Motor neuron (in vitro differentiated cells): Measurements from ENCODE around the gene CHRNA4. TPM values are rescaled to one million over a fixed set of nuclear protein-coding genes. Genes with fewer than 3 reads are reported as not detected.

Experiments used
- ATAC-seq, 8 experiments: fragments of 200-7000 bp; cut with Tn5 transposase; replicated peaks in 6 of 8; 2 replicates each; pipeline ENCODE4 v1.8.0; 2021; ENCODE audit warnings: mild to moderate bottlenecking in 8 of 8, moderate library complexity in 8 of 8
- H3K27ac ChIP-seq, 2 donors: fragments of 250-450 bp; sonication (Bioruptor Pico); 2 replicates each; pipeline ENCODE4 v1.9.0; 2021; ENCODE audit warnings: antibody characterized with exemption in 2 of 2, mild to moderate bottlenecking in 2 of 2, moderate library complexity in 1 of 2
- H3K4me1 ChIP-seq, 2 donors: fragments of 250-450 bp; sonication (Bioruptor Pico); replicated peaks in 1 of 2; 2 replicates each; pipeline ENCODE4 v1.6.1; 2021; ENCODE audit warnings: antibody characterized with exemption in 2 of 2, mild to moderate bottlenecking in 2 of 2, moderate library complexity in 1 of 2
- H3K4me3 ChIP-seq, 5 donors: fragments of 250-450 bp; sonication (Bioruptor Pico); 2 replicates each; pipeline ENCODE4 v1.9.0; 2021; ENCODE audit warnings: antibody characterized with exemption in 5 of 5, mild to moderate bottlenecking in 5 of 5, moderate library complexity in 4 of 5
- WGBS, 10 experiments: fragments of 450-650 bp; shearing (Covaris generic); methylation state at CpG; one replicate each; pipeline ENCODE4 v1.0.0; 2022; 5-methylcytosine and 5-hydroxymethylcytosine counted together
- in situ Hi-C, 9 experiments: fragments of 400-800 bp; cut with MboI; loops; one replicate each; pipeline ENCODE4 v1.15.0; 2021; ENCODE audit warnings: low sequenced_read_pairs in 9 of 9, low pct_unique_long_range_greater_than_20kb in 2 of 9; ENCODE audit not compliant: unreplicated experiment in 9 of 9
- total RNA-seq, 8 experiments: library from RNA; unstranded; fragments of 300-600 nt; gene quantifications; 2 replicates each; pipeline versions ENCODE4 v1.2.3 to v1.2.4, GENCODE V29; 2022

Gene CHRNA4
- total RNA-seq, 8 experiments from 2014 or later = 0.54 to 29.1 (median 12.5) TPM

DNA sequence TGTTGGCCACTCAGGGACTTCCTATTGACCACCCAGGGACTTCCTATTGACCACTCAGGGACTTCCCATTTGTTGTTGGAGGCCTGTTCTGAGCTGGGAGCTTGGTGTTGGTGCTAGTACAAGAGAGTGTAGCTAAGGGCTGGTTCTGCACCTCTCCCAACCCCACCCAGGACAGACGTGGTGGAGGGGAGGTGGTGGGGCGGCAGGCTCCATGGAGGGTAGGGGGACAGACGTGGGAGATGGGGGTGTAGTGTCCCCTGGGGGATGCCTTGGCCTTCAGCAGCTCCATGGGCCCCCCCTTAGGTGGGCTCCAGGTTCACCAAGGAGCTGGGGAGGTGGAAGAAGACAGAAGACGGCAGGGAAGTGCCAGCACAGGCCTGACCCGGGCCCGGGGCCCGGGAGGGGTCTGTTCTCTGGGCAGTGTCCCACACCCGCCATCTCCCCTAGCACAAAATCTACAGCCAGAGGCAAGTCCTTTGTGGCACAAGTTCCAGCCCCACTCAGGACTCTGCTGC lies 33.9 kb downstream of the CHRNA4 start:
- Histone ChIP-seq H3K4me3 (no peak overlapping the region), H3K27ac (no peak overlapping the region), H3K4me1 (peaks cover 17 to 28% of the 10 kb centered on the region in 2 donors)
- 80 to 100% methylated on average over 1 to 2 of the region's 8 CpGs; no CpG with 5 or more reads in 8 of the 10 experiments for WGBS, 10 experiments
- no peak for ATAC-seq
- in situ Hi-C loops = no loop called here

DNA sequence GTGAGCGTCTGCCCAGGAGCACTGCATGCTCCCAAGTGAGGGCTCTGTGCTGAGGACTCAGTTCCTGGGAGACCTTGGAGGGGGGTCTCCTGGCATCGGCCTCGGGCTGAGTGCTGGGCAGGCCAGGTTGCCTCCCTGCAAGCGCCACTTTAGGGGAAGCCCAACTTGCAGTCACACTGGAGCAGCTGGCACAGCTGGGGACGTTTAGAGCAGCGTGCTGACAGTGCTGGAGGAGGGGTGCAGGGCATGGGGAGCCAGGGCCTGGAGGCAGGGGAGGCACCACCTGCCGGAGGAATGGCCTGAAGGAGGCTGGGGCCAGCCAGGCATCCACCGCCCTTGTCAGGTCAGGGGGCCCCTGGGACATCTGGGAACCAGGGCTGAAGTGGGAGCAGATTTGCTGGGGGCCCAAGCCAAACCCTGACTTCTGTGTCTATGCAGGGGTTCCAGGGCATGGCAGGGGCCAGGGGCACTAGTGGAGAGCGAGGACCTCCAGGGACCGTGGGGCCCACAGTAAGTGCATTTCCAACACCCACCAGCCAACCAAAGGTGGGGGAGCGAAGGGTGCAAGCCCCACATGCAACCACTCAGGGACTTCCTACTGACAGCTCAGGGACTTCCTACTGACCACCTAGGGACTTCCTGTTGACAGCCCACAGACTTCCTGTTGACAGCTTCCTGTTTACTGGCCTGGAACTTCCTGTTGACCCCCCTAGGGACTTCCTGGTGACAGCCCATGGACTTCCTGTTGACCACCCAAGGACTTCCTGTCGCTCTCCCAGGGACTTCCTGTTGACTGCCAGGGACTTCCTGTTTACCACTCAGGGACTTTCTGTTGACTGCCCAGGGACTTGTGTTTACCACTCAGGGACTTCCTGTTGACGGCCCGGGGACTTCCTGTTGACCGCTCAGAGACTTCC lies 34.6 kb downstream of the CHRNA4 start:
- in situ Hi-C loops = no loop called here

DNA sequence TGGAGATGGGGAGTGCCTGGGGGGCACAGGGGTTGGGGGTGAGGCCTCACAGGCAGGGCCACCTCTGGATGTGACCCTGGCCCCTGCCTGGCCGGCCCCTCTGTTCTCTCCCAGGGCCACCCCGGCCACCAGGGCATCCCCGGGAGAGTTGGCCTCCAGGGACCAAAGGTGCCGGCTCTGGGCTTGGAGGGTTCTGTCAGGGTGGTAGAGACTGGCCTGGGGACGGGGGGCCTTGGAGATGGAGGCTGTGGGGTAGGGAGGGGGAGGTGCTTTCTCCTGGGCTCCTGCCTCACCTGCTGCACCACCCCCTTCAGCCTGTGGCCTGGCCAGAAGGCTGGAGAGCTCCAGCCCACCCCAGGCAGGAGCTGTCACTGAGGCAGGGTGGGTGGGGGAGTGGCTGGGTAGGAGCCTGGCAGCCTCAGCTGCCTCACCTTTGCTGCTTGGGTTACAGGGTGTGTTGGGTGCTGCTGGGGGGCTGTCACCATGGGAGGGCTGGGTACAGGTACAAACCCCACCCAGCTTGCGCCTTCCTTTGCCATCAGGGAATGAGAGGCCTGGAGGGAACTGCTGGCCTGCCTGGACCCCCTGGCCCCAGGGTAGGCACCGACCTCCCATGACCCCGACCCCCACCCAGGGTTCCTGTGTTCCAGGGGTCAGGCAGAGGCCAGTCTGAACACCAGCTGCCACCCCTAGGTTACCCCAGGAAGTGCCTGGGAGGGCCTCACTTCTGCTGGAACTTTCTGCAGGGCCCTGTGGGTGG lies 35.4 kb downstream of the CHRNA4 start:
- H3K27ac ChIP-seq = no peak overlapping the region
- ATAC-seq = no peak
- in situ Hi-C loops = no loop called here
- peaks cover 26 to 41% of the 10 kb centered on the region in 2 donors for H3K4me1 ChIP-seq
- no peak overlapping the region for H3K4me3 ChIP-seq
- 60 to 100% methylated on average over 1 of the region's 8 CpGs; no CpG with 5 or more reads in 8 of the 10 experiments for WGBS, 10 experiments

More for the DNA sequence above, 34.6 kb downstream of the CHRNA4 start:
- WGBS, 10 experiments = 67 to 100% (median 94%) methylated on average over 1 to 6 of the region's 15 CpGs; no CpG with 5 or more reads in 4 of the 10 experiments
- Histone ChIP-seq H3K4me1 (peaks cover 18 to 34% of the 10 kb centered on the region in 2 donors), H3K4me3 (no peak overlapping the region), H3K27ac (no peak overlapping the region)
- no peak for ATAC-seq

DNA sequence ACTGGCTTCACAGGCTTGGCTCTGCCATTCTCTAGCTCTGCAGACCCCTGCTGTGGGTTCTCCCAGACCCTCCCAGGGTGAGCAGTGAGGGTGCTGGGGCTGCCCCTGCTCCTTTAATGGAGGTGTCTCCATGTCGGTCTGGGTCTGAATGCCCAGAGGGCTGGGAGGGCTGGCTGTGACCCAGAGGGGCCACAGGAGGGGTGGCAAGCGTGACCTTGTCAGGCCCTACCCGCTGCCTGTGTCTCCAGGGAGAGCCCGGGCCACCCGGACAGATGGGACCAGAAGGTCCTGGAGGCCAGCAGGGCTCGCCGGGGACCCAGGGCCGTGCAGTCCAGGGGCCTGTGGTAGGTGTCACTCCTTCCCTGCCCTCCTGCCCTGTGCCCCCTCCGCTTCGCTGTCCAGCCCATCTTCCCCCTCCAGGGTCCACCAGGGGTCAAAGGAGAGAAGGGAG lies 36.1 kb downstream of the CHRNA4 start:
- Histone ChIP-seq H3K4me3 (no peak overlapping the region), H3K4me1 (peaks cover 27 to 41% of the 10 kb centered on the region in 2 donors), H3K27ac (no peak overlapping the region)
- ATAC-seq = no peak
- in situ Hi-C loops = no loop called here
- WGBS, 10 experiments = 83 to 90% methylated on average over 1 to 2 of the region's 10 CpGs; no CpG with 5 or more reads in 8 of the 10 experiments

DNA sequence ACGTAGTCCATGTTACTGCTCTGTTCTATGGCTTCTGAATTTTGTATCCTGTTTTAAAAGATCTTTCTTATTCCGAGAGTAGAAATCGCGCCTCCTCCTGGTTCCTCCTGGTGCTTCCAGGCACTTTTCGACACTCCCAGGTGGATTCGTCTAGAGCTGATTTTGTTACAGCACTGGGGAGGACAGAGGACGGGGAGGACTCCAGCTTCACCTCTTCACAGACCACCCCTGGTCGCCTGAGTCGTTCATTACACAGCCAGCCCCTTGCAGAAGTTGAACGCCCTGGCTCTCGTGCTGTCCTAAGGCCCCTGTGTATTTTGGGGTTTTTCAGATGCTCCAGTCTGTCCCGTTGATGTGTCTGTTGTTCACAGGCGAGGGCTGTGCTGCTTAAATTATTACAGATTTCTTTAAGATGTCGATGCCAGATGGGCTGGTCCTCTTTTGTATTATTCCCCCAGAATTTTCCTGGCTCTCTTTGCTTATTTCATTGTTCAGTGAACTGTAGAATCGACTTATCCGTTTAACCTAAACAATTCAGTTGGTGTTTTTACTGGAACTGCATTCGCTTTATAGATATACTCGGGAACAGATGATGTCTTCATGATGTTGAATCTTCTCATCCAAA lies 37.7 kb downstream of the CHRNA4 start:
- 11 to 100% (median 75%) methylated on average over 4 to 17 of the region's 18 CpGs; no CpG with 5 or more reads in 1 of the 10 experiments for WGBS, 10 experiments
- Histone ChIP-seq H3K4me1 (peaks cover 21 to 35% of the 10 kb centered on the region in 2 donors), H3K4me3 (no peak overlapping the region), H3K27ac (no peak overlapping the region)
- ATAC-seq = peak in 1 of 8 experiments; percentile 55
- in situ Hi-C loops = no loop called here

DNA sequence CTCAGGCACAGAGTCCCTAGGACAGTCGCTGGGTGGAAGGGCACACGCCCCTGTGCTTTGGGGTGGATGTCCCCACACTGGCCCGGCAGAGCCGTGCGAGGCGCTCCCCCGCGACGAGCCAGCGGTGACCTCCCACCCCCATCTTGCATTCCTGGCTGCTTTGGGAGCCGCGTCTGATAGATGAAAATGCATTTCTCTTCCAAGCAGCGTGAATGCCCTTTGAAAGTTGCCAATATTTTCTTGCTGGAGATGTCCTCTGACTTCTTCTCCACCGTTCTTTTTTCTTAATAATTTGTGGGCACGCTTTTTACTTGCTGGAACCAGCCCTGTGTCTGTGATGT lies 38.2 kb downstream of the CHRNA4 start:
- peak overlapping the region in 1 of 2 donors; percentile 31 for H3K27ac ChIP-seq
- 0 to 65% (median 8%) methylated on average over 1 to 9 of the region's 15 CpGs; no CpG with 5 or more reads in 1 of the 10 experiments for WGBS, 10 experiments
- H3K4me1 ChIP-seq = peaks cover 19 to 31% of the 10 kb centered on the region in 2 donors
- ATAC-seq = peak in 1 of 8 experiments; percentile 34
- no peak overlapping the region for H3K4me3 ChIP-seq
- in situ Hi-C loops = no loop called here

DNA sequence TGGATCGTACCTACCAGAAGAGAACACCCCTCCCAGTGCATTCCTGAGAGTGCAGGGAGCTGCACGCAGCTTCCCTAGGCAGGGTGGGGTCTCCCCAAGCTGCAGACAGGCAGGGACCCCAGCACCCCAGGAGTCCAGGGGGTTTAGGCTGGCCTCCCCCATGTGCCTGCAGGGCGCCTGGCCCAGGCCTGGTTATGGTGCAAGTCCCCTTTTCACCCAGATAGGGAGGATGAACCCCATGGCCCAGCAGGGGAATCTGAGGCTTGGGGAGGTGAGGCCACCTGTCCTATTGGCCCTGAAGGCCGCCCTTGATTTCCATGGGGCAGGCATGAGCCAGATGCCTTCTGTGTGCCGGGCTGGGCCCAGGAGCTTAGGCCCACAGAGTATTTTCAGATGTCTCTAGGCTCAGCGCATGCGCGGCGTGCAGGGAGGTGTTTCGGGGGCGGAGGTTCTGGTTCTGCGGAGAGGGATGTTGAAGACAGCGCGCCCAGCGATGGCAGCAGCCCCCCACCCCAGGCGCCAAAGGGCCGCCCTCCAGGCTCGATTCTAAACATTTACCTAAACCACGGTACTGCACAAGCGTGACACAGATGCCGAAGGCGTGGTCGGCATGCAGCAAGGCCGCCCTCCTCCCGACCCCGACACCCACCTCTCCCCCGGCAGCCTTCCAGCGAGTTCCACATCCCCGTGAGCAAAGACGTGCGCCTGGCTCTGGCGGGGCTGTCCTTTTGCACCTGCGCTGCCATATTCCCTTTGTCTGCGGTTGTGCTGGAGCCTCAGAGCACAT lies 38.8 kb downstream of the CHRNA4 start:
- peak in 3 of 8 experiments; percentile 19 to 33 (median 27) for ATAC-seq
- in situ Hi-C loops = no loop called here
- H3K4me3 ChIP-seq = no peak overlapping the region
- 46 to 100% (median 99%) methylated on average over 1 to 9 of the region's 34 CpGs; no CpG with 5 or more reads in 4 of the 10 experiments for WGBS, 10 experiments
- peaks cover 19 to 31% of the 10 kb centered on the region in 2 donors for H3K4me1 ChIP-seq
- H3K27ac ChIP-seq = peak overlapping the region in 1 of 2 donors; percentile 31

DNA sequence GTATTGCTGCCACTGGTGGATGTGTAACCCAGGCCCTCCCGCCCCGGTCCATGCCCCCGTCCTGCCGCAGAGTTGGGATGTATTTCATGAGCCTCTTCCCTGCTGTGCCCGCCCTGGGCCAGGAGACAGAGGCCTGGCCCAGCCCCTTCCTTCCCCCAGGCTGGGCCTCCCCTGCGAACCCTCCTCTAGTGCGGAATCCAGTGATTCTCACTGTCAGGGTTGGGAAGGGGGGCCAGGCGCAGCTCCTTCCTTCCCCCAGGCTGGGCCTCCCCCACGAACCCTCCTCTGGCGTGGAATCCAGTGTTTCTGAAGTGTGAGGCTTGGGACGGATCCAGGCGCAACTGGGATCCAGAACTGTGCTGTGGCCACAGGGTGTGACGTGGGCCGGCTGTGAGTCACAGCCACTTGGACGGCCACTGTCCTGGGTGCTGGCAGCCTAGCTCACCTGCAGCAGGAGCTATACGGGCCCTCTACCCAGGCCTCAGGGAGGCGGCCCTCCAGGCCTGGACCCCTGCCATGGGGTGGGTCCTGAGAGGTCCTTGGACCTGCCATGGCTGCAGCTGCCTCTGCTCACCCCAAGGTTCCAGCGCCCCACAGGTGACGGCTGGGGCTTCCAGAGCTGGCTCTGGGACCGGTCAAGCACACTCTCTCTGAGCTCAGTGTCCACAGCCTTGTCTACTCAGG lies 39.9 kb downstream of the CHRNA4 start:
- in situ Hi-C loops = no loop called here
- peaks cover 19 to 31% of the 10 kb centered on the region in 2 donors for H3K4me1 ChIP-seq
- H3K27ac ChIP-seq = no peak overlapping the region
- ATAC-seq = peak in 7 of 8 experiments; percentile 49 to 77 (median 69)
- H3K4me3 ChIP-seq = no peak overlapping the region
- 20 to 92% methylated on average over 2 to 6 of the region's 20 CpGs; no CpG with 5 or more reads in 8 of the 10 experiments for WGBS, 10 experiments

DNA sequence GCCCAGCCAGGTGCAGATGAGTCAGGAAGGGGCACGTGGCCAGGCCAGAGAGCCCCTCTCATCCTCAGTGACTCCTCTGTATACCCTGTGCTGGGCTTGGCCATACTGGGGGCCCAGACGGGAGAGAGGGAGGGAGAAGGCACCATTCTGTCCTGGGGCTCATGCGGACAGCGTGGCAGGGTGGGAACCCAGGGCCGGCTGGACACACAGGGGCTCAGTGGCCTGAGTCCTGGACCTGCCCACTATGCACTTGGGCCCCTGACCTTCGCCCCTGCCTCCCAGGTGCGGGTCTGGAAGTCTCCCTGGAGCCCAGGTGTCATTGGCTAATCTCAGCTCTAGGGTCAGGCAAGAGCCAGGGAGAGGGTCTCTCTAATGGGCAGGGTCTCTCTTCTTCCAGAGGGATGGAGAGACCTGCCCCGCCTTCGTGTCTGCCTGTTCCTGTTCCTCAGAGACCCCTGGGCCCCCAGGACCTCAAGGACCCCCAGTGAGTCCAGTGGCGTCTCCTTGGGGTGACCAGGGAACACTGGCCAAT lies 40.5 kb downstream of the CHRNA4 start:
- no peak overlapping the region for H3K27ac ChIP-seq
- no peak for ATAC-seq
- in situ Hi-C loops = no loop called here
- 76% methylated on average over 5 of the region's 10 CpGs; no CpG with 5 or more reads in 9 of the 10 experiments for WGBS, 10 experiments
- H3K4me3 ChIP-seq = no peak overlapping the region
- H3K4me1 ChIP-seq = peaks cover 20 to 33% of the 10 kb centered on the region in 2 donors

DNA sequence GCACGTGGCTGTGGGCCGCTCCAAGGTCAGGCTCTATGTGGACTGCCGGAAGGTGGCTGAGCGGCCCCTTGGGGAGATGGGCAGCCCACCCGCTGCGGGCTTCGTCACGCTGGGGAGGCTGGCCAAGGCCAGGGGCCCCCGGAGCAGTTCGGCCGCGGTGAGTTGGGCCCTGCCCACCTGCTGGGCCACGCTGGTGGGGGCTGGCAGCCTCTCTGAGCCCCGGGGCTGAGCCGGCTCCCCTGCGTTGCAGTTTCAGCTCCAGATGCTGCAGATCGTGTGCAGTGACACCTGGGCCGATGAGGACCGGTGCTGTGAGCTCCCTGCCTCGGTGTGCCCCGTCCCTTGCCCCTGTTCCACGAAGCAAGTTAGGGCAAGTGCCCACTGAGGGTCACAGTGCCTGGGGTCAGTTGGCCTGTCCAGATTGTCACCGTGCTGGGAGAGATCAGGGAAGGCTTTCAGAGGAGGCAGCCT lies 41.1 kb downstream of the CHRNA4 start:
- peaks cover 24 to 39% of the 10 kb centered on the region in 2 donors for H3K4me1 ChIP-seq
- H3K27ac ChIP-seq = no peak overlapping the region
- ATAC-seq = no peak
- H3K4me3 ChIP-seq = no peak overlapping the region
- WGBS, 10 experiments = 40 to 92% methylated on average over 1 to 7 of the region's 23 CpGs; no CpG with 5 or more reads in 8 of the 10 experiments
- in situ Hi-C loops = no loop called here
